DMS 273 (cell line): ENCODE results near the gene SBF2.
A peak's percentile ranks its signal among the peaks of the same experiment; 100 is the strongest.

Source experiments
- DNase-seq: peaks from one replicate; lab custom pipeline; 2025; ENCODE audit not compliant: unreplicated experiment; lab: John Stamatoyannopoulos, UW

SBF2 gene

DNA sequence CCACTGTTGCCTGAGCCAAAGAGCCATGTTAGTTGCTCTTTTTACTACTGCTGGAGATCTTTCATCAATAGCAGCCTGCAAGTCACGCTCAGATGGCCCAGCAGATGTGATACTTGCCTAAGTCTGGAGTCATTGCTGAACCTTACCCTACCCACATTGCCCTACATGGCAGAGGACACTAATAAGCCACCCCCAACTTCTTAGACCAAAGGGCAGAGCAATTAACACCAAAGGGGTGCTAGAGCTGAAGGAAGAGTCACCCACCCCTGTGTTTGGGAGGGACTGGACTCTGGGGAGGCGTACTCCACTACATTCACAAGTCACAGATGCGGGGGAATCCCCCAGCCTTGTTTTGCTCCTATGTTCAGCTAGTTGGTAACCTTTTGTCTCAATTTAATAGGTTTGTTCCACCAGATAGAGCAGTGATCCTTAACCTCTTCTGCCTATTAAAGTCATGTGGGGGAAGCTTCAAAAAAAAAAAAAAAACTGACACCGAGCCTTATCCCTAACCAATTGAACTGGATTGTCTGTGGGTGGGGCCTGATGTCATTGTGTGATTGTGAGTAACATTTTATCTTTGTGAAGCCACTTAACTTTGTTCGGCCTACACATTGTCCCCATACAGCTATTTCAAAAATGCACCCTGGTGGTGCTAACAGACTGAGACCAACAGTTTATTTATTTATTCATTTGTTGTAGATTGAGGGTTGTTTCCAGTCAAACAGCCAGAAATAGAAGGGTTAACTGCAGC lies 23.9 kb upstream of the SBF2 start:
- DNase-seq, result no peak

DNA sequence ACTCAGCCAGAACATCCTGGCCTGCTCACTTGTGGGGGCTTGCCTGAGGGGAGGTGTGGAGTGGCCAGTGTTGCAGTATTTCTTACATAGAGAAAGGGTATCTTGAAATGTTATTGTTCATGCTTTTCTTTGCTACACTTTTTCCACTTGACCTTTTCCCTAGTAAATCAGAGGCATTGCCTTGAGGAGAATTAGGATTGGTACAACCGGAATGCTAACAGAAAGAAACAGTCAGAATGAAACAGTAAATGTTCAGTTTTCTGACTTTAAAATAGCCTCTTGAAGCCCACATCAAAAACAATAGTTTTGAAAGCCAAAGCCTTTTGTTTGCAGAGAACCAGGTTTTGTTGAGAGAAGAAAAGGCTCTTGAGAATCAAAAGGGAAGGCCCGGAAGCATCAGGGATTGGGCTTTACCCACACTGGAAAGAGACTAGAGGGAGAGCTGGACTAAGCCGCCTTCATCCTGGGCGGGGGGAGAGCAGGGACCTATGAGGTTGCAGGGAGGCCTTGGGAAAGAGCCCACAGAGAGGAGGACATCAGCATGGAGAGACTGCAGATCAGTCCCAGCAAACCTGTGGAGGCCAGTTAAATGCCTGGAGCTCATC lies 23.2 kb upstream of the SBF2 start:
- DNase-seq, result no peak

DNA sequence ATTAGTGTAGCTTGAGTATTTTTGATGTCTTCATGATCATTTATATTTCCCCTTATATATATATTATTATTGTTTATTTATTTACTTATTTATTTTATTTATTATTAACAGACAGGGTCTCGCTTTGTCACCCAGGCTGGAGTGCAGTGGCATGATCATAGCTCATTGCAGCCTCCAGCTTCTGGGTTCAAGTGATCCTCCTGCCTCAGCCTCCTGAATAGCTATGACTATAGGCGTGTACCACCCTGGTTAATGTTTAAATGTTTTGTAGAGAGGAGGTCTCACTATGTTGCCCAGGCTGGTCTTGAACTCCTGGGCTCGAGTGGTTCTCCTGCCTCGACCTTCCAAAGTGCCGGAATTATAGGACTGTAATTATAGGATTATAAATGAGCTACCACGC lies 21.1 kb upstream of the SBF2 start:
- no peak for DNase-seq

DNA sequence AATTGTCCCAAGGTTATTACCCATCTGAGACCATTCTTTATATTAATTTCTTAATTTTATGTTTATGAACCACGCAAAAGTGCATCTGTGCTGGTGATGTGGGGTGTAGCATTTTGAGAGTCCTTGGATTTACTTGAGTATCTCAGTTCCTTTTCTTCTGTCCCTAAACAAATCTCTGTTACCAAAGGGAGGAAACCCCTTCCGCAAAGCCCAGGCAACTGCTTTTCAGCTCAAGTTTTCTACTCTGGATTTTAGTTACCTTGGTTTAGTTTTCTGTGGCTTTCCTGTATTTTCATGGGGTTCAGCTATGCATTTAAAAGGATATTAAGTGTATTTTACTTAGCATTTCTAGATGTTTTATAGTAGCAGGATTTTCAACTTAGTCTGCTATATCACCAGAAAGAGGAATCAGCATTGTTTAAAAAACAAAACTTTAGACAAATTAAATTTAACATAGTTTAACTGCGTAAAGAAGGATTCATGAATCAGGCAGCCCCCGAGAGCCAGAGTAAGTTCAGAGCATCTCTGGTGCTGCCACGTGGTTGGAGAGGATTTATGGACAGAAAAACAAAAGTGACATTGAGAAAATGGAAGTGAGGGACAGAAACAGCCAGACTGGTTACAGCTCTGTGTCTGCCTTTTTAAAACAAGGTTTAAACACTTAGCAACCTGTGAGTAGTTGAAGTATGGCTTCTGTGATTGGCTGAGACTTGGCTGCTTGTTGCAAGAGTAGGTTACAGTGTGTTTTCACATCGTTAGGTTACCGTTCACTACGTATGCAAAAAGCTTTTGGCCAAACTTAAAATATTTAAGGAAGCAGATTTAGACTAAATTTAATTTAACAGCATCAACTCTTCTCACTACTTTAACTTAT lies 20.4 kb upstream of the SBF2 start:
- DNase-seq, result peak; percentile 83

DNA sequence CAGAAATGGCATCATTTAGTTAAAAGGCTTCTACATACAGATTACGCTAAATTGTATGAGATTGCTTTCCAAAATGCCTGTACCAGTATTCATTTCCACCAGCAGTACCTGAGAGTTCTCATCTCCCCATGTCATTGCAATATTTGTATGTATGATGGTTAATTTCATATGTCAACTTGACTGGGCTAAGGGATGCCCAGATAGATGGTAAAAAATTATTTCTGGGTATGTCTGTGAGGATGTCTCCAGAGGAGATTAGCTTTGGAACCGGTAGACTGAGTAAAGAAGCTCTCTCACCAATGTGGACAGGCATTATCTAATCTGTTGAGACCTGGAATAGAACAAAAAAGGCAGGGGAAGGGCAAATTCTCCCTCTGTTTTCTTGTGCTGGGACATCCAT lies 17.8 kb upstream of the SBF2 start:
- DNase-seq, result no peak

DNA sequence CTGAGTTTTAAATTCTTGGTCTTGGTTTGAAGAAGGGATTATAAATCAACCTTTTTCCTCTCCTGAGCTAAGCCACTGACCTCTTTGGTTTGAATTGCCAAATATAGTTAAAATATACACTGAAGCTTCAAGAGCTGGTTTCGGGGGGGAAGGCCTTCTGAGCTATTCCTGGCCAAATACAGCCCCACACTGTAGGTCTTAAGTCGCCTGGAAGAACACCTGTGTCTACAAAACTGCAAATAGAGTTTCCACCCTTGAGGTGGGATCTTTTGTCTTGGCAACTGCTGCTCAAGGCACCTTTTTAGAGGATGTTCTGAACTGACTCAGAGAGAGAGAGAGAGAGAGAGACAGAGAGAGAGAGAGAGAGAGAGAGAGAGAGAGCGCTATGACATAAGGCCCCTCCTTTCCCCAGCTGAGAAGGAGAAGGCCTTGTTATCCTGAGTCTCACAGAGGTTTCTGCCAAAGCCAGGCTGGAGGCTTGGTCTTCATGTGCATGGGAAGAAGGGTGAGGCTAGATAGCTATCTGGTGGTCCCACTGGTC lies 16.4 kb upstream of the SBF2 start:
- no peak for DNase-seq

DNA sequence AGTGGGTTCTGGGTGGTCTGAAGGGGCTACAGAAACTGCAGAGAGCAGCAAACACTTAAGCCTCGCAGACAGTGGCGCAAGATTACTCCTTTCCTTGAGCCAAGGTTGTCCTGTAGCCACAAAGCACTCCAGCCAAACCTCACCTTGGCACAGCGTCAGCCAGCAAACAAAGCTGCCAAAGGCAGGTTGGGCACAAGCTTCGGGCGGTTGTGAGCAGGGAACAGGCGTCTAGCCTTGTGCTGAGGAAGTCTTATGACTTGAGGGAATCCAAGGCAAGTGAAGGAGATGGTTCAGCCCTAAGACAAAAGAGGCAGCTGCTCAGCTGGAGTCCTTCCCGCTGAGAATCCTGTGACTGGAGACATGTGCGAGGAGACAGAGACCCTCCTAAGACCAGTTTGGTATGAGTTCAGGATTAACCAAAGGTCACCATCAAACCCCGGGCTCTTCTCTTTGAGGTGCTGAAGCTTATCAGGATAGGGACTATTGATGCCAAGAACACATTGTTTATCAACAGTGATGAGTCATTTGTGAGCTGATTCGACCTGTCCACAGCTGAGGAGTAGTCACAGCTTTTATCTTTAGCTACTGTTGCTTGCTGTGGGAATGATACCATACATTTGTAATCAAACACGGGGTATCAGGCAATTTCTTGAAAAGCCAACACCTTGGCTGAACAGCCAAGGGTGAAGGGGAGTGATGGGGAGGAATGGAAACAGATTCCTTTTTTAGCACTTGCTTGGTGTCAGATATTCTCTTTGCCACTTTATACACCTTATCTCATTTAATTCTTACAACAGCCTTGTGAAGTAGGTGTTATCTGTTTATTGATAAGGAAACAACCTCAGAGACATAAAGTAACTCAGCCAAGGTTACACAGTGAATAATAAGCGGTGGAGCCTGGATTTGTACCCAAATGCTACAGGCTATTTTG lies 15.4 kb upstream of the SBF2 start:
- peak; percentile 23 for DNase-seq

DNA sequence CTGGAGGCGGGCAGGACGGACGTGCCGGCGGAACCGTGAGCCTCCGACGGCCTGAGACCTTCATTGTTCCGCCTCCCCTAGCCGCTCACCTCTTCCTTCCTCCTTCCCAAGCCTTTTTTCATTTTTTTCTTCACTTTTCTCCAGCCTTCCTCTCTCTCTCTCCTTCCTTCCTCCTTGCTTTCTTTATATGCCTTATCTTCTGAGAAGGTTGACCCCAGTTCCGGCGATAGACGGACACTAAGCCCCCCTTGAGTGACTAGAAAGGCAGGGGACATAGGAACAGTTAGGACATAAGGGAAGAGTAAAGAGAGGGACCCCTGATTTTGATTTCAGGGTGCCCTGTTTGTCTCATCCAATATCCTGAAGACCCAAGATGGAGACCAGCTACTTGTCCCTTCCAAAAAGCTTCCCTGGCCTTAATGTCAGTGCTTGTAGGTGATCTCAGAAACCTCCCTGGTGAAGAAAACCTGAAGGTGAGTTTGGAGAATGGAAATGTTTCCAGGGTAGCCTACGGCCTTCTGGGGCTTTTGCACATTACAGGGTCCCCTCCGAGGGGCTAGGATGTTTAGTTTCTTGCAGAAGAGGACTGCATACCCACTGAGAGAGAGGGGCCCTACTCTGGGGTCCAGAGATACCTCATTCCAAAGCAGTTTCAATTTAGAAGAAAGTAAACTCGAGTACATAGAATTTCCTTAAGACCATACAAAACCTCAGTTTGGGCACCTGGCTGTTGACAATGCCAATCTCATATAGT lies 14.4 kb upstream of the SBF2 start:
- no peak for DNase-seq

DNA sequence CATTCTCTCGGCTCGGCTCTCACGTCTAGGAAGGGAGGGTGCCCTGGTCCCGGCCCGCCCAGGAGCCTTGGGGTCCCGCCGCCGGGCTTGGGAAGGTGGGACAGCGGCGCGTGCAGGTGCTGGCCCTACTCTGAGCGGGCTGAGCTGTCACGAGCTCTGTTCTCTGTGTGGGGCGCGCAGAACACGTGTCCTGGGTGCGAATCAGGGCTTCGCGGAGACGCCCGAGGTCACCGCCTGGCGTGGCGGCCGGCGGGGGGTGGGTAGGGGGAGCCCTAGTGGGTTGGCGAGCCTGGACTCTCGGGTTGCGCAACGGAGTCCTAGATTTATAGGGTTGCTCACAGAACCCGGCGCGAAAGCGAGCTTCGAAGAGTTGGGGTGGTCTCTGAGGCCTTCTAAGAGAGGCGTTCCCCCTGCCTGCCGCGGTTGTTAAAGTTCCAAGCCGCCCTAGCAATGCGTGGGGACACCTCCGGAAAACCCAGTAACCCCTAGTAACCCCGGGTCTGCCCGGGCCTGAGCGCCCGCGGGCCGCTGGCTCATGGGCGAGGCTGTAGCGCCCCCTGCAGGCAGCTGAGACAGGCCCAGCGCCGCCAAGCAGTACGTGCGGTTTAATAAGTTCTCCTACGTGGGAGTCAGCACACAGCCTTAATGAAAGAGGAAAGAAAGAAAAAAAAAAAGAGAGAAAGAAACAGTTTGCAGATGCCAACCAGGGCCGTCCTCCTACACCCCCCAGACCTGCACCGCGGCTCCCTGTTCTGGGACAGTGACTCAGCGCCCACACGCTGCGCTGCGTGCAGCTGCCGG lies 13.6 kb upstream of the SBF2 start:
- peak; percentile 92 for DNase-seq

DNA sequence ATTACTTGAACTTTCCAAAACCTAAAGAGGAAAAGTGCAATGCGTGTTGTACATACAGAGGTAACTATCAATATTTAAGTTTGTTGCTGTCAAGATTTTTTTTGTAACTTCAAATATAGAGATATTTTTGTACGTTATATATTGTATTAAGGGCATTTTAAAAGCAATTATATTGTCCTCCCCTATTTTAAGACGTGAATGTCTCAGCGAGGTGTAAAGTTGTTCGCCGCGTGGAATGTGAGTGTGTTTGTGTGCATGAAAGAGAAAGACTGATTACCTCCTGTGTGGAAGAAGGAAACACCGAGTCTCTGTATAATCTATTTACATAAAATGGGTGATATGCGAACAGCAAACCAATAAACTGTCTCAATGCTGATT lies 13.0 kb upstream of the SBF2 start:
- DNase-seq, result no peak

DNA sequence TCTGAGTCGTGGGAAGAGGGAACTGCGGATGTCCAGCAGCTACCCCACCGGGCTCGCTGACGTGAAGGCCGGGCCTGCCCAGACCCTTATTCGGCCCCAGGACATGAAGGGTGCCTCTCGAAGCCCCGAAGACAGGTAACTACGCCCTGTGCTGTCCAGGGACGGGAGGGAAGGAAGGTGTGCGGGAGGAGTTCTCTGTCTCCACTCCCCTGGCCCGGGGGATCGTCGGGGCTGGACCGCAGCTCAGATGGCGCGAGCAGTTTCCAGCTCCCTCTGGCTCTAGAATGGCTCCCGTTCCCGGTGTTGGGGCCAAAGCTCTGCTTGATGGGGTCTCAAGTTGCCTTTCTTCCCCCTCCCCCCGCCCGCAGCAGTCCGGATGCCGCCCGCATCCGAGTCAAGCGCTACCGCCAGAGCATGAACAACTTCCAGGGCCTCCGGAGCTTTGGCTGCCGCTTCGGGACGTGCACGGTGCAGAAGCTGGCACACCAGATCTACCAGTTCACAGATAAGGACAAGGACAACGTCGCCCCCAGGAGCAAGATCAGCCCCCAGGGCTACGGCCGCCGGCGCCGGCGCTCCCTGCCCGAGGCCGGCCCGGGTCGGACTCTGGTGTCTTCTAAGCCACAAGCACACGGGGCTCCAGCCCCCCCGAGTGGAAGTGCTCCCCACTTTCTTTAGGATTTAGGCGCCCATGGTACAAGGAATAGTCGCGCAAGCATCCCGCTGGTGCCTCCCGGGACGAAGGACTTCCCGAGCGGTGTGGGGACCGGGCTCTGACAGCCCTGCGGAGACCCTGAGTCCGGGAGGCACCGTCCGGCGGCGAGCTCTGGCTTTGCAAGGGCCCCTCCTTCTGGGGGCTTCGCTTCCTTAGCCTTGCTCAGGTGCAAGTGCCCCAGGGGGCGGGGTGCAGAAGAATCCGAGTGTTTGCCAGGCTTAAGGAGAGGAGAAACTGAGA lies 12.2 kb upstream of the SBF2 start:
- DNase-seq, result peak; percentile 50

DNA sequence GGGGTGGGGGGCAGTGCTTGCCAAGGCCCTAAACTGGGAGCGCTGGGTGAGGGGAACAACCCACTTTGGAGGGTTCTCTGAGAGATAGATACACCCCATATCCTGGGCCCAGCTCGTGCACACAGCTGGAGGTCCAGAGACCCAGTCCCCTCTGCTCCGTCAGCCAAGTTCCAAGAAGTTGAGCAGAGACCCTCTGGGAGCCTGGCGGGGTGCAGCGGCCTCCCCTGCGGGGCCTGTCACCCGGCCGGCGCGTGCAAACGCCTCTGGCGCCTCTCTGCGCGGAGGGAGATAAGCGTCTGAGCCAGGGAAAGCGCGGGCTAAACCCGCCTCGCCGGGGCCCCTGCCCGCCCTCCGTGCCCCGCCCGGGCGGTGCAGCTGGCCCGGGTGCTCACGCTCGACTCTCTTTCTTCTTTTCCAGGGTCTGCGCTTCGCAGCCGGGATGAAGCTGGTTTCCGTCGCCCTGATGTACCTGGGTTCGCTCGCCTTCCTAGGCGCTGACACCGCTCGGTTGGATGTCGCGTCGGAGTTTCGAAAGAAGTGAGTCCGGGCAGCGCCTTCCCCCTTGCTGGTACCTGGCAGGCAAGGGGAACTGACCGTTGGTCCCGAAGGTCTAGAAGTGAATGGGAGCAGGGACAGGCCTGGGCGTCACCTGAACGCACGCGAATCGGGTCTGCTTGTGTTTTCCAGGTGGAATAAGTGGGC lies 11.4 kb upstream of the SBF2 start:
- peak; percentile 78 for DNase-seq

DNA sequence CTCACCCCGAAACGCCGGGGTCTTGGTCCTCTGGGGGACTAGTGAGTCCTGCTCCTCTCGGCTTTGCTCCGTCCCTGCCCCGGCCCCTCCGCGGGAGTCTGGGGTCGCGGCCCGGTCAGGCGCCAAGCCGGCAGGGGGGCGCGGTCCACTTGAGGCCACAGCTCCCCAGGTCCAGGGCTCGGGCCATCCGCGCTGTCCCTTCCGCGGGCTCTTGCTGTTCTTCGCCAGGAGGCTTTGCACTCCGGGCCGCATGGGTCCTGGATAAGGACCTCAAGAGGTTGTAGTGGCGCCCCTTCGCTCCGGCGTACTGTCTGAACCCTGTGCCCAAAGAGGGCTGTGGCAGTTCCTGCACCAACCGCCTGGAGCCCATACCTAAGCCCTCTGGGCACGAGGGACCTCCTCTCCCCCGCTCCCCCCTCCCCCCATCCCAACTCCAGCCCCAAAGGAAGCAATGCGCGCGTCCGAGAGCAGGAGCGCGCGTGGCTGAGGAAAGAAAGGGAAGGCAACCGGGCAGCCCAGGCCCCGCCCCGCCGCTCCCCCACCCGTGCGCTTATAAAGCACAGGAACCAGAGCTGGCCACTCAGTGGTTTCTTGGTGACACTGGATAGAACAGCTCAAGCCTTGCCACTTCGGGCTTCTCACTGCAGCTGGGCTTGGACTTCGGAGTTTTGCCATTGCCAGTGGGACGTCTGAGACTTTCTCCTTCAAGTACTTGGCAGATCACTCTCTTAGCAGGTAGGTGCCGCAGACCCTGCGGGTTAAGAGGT lies 10.7 kb upstream of the SBF2 start, which contains the start of gene ADM:
TSS of gene ADM (plus strand) at position 579 of the 767 bp plus-strand sequence. CDS start 628 bp downstream, outside the sequence.
- peak; percentile 88 for DNase-seq

DNA sequence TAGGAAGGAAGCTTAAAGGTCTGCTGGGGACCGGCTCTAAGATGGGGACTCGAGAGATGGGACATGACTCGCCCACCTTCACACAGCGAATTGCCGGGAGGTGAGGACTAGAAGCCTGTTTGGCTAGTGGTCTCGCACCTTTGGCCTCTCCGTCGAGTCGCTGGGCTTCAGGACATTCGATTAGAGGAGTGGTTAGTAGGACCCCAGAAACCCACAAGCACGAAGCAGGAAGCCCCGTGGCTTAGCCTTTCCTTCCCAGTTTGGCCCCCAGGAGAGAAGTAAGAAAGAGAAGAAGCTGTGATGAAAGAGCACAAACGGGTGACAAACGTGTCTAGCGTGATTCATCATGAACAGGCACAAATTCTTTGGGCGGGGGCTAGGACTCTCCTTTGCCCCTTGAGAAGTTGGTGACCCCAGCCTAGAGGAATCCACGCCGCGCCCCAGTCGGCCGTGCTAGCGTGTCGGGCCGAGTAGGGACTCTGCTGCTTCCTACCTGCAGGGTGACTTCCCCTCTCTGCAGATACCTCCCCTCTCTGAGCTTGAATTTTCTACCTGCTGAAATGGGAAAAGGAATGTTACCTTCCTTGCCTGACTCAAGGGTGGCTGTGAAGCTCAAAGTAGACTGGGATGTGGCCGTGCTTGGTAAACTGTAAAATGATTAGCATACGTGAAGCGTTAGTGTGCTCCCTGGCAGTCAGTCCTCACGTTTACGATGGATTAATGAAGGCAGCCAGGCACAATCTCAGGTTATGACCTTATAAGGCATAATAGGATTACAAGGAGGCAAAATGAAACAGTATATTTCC lies 9.7 kb upstream of the SBF2 start:
- peak; percentile 51 for DNase-seq

DNA sequence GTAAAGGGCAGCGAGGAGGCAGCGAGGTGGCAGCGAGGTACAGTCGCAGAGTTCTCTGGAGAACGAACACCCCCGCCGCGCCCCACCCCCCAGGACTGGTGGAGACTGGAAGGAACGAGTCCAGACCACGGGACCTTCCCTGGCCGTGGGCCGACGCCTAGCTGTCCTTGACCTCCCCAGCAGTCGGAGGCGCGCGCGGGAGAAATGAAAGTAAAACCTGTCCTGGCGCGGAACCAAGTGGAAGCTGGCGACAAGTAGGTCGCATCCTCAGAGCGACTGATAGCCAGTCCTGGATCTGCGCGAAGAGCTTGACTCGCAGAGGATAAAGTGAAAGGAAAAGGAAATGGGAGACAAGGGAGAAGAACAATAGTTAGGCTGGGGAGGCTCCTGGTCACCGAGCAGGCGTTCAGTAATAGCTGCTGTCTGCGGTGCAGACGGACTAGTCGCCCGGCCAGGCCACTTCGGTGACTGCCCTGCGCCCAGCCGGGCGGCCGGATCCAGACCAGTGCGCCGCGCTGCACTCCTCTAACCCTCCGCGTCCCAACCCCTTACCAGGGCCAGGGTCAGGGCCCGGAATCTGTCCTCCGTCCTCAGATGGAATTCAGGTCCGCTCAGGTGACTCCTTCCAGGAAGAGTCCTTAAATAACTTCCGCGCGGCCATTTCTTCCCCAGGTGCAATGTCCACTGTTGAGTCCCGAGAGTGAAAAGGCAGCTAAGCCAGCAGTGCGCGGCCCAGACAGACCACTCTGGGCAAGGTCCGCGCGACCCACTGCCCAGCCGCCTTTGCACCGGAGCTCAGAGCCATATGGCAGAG lies 8.9 kb upstream of the SBF2 start:
- peak; percentile 52 for DNase-seq
